Fibroblast of pulmonary artery (primary cell): ENCODE measurements around the gene SGTB.

ENCODE experiments used
- DNase-seq: peaks from one replicate; pipeline ENCODE4 v3.0.0-alpha.2; 2010; ENCODE audit warnings: low read depth
- H3K4me3 ChIP-seq: replicated peaks from 2 replicates; pipeline ENCODE4 v1.5.1; 2011; ENCODE audit warnings: low read depth, mild to moderate bottlenecking, control low read depth, low read length, moderate library complexity
- CTCF ChIP-seq: IDR thresholded peaks from 2 replicates; pipeline ENCODE4 v1.5.1; 2011; ENCODE audit warnings: mild to moderate bottlenecking, control low read depth, low read length, inconsistent platforms; ENCODE audit errors: missing control alignments

The SGTB gene

DNA sequence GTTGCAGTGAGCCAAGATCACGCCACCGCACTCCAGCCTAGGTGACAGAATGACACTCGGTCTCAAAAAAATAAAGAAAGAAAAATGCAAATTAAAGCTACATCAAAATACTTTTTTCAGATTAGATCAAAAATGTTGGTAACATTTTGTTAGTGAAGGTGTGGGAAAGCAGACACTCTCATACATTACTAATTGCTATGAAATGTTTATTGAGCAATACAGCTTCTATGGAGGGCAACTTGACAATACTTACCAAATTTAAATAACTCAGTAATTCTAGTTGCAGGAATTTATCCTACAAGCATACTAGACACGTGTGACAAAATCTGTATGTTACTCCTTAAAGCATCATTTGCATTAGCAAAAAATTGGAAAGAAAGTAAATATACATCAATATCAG, 101.9 kb downstream of the SGTB start:
- no peak for DNase-seq
- no peak overlapping the region for H3K4me3 ChIP-seq
- no peak for TF ChIP-seq CTCF
